ENCODE results near the gene LRRC4C. TPM values are rescaled to one million over a fixed set of nuclear protein-coding genes. Genes with fewer than 3 reads are reported as not detected.

LRRC4C gene
- total RNA-seq, 4 donors from 2014 or later: 0.40 to 1.7 TPM; not detected in 2

DNA sequence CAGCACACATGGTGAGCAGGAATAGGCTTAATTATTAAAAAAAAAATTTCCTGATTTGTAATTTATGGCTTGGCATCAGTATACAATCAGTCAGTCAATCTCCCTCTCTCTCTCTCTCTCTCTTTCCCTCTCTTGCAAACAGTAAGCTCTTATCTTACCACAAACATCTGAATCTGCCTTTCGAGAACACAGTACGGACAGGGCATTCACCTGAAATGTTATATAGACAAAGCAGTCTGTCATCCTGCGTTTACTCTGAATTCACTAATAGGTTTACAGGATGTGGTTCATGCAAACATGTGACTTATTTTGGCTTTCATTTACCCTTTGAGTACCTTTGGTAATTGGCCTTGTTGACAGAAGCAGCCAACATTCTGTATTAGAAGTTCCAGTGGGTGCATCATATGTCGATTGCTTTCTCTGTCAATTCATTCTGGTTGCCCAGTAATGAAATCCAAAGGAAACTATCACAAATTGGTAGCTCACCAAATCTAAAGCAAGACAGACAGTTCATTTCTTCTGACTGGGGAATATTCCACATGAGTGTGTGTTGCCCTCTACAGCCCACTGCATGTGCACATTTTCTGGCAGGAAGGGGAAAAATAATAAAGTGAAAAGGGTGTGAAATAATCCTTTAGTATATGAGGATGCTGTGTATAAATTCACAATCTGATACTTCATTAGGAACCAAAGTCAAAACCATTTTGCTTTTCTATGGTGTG is 1058.2 kb downstream of the LRRC4C start:
- no peak overlapping the region for H3K4me3 ChIP-seq
- no peak for DNase-seq
- no peak for TF ChIP-seq POLR2A (IDR thresholded peaks at IDR 0.05)
- TF ChIP-seq, protein P1, sequence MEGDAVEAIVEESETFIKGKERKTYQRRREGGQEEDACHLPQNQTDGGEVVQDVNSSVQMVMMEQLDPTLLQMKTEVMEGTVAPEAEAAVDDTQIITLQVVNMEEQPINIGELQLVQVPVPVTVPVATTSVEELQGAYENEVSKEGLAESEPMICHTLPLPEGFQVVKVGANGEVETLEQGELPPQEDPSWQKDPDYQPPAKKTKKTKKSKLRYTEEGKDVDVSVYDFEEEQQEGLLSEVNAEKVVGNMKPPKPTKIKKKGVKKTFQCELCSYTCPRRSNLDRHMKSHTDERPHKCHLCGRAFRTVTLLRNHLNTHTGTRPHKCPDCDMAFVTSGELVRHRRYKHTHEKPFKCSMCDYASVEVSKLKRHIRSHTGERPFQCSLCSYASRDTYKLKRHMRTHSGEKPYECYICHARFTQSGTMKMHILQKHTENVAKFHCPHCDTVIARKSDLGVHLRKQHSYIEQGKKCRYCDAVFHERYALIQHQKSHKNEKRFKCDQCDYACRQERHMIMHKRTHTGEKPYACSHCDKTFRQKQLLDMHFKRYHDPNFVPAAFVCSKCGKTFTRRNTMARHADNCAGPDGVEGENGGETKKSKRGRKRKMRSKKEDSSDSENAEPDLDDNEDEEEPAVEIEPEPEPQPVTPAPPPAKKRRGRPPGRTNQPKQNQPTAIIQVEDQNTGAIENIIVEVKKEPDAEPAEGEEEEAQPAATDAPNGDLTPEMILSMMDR (IDR thresholded peaks at IDR 0.05): no peak
- no peaks in the 10 kb centered on the region for H3K4me1 ChIP-seq
- H3K27ac ChIP-seq: no peak overlapping the region
- no peaks in the 10 kb centered on the region for H3K36me3 ChIP-seq
- H3K9me3 ChIP-seq: no peaks in the 10 kb centered on the region
- no peaks in the 10 kb centered on the region for H3K27me3 ChIP-seq

DNA sequence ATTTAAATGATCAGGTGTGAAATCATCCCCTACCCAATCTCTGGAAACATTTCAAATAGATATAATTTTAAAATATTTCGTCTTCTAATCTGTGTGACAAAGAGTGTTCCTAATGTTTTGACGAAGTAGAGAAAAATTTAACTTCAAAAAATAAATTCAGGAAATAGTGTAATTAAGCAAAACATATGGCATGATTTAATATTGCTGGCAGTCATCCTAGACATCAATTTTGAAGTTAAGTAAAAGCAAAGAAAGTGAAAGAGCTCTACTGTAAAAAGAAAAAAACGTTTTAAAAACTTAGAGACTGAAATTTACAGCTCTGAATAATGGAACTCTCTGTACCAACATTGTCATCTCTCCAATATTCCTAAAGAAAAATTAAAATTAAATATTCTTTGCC is 1062.3 kb downstream of the LRRC4C start:
- no peak for DNase-seq
- Histone ChIP-seq H3K27ac (no peak overlapping the region), H3K9me3 (no peaks in the 10 kb centered on the region), H3K4me3 (no peak overlapping the region), H3K27me3 (no peaks in the 10 kb centered on the region), H3K4me1 (no peaks in the 10 kb centered on the region), H3K36me3 (no peaks in the 10 kb centered on the region)
- TF ChIP-seq, protein P1 (IDR thresholded peaks at IDR 0.05): no peak
- TF ChIP-seq POLR2A (IDR thresholded peaks at IDR 0.05): no peak

DNA sequence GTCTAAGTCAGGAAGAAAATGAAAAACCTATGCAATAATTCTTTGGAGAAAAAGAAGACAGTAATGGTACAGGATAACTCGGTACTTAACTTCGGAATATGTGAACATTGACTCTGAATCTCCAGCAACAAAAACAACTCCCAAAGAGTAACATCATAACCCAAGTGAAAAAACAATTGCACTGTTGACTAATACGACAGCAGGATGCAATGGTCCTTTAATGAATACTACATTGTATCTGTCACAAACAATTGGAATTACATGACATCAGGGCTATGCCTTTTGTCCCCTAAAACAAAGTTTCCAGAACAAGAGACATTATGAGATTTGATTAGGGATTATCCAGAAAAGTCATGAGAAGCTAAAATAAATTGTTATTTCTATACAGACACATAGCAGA is 1065.9 kb downstream of the LRRC4C start:
- Histone ChIP-seq H3K4me3 (no peak overlapping the region), H3K27ac (no peak overlapping the region), H3K27me3 (no peaks in the 10 kb centered on the region), H3K4me1 (no peaks in the 10 kb centered on the region), H3K9me3 (no peaks in the 10 kb centered on the region), H3K36me3 (no peaks in the 10 kb centered on the region)
- DNase-seq: no peak
- TF ChIP-seq, protein P1 (IDR thresholded peaks at IDR 0.05): no peak
- no peak for TF ChIP-seq POLR2A (IDR thresholded peaks at IDR 0.05)

DNA sequence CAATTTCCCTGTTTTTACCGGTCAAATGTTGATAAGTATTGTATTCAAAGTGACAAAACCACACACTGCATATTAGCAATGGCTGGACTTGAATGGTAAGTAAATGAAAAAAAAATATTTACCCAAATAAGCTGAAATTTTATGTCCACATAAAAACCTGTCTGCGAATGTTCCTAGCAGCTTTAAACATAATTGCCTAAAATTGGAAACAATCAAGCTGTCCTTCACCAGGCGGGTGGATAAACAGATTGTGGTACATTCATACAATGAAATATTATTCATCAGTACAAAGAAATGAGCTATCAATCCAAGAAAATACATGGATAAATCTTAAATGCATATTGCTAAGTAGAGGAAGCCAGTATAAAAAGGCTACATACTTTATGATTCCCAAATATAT is 1067.8 kb downstream of the LRRC4C start:
- Histone ChIP-seq H3K4me3 (no peak overlapping the region), H3K9me3 (no peaks in the 10 kb centered on the region), H3K27ac (no peak overlapping the region), H3K27me3 (no peaks in the 10 kb centered on the region), H3K4me1 (no peaks in the 10 kb centered on the region), H3K36me3 (no peaks in the 10 kb centered on the region)
- no peak for DNase-seq
- no peak for TF ChIP-seq POLR2A (IDR thresholded peaks at IDR 0.05)
- TF ChIP-seq, protein P1 (IDR thresholded peaks at IDR 0.05): no peak

DNA sequence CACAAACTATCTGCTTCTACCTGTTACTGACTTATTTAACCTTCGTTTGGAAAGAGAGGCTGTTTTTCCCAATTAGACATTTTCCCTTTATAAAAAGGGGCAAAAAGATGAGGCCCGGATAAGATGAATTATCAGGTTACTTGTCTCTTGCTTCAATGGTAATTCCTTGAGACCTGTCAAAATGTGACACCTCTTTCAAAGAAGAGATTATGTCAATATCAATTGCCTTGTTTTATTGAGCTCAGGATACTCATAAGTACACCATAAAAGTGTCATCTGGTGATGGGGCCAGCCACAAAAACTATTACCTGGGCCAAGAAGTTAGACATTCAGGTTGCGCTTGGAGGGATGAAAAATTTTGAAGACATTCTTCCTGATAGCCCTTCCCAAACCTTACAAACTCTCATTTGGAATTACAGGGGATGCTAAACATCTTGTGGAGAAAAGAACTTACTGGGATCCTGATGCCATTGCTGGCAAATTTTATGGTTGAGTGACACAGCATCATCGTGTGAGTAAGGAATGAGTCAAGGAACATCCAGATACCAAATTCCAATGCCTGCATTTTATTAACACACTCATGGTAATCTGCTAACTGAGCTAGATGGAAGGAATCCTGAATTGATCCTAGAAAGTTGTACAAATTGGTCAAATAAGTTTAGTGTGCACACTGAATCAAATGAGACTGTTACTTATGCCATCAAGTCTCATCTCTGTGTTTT is 1071.2 kb downstream of the LRRC4C start:
- no peaks in the 10 kb centered on the region for H3K27me3 ChIP-seq
- H3K36me3 ChIP-seq: no peaks in the 10 kb centered on the region
- H3K4me1 ChIP-seq: no peaks in the 10 kb centered on the region
- no peaks in the 10 kb centered on the region for H3K9me3 ChIP-seq
- no peak for TF ChIP-seq POLR2A (IDR thresholded peaks at IDR 0.05)
- TF ChIP-seq, protein P1 (IDR thresholded peaks at IDR 0.05): no peak
- DNase-seq: no peak
- no peak overlapping the region for H3K27ac ChIP-seq
- no peak overlapping the region for H3K4me3 ChIP-seq

Data from Peyer's patch (tissue), 4 donors.